ENCODE results near the gene SYNE3. TPM values are rescaled to one million over a fixed set of nuclear protein-coding genes. Genes with fewer than 3 reads are reported as not detected.

The SYNE3 gene
- total and polyA plus RNA-seq, 10 of the 15 experiments (the other 5 are each of a cell fraction or from before 2014, with no cell fraction given) = 1.4 to 44.1 (median 13.4) TPM

DNA sequence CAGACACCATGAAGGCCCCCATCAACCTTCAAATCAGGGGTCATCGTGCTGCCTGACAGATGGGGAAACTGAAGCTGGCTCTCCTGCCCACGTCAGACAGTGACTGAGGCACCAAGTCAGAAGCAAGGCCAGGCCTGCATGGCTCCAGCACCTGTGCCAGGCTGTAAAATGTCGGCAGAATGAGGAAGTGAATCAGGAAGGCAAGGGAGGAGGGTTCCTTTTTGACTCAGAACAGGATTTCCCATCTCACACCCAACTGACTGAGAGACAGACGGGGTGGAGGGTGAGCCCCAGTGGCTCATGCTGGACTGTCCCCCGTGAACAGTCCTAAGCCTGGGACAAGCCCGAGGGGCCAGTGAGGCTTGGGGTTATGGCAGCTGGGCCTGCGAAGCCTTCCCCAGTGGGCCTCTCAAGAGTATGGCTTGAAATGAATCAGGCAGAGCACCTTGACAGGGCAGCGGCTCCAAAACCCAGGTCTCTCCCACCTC is 20.9 kb downstream of the SYNE3 start (continued):
- TF ChIP-seq, protein P1, sequence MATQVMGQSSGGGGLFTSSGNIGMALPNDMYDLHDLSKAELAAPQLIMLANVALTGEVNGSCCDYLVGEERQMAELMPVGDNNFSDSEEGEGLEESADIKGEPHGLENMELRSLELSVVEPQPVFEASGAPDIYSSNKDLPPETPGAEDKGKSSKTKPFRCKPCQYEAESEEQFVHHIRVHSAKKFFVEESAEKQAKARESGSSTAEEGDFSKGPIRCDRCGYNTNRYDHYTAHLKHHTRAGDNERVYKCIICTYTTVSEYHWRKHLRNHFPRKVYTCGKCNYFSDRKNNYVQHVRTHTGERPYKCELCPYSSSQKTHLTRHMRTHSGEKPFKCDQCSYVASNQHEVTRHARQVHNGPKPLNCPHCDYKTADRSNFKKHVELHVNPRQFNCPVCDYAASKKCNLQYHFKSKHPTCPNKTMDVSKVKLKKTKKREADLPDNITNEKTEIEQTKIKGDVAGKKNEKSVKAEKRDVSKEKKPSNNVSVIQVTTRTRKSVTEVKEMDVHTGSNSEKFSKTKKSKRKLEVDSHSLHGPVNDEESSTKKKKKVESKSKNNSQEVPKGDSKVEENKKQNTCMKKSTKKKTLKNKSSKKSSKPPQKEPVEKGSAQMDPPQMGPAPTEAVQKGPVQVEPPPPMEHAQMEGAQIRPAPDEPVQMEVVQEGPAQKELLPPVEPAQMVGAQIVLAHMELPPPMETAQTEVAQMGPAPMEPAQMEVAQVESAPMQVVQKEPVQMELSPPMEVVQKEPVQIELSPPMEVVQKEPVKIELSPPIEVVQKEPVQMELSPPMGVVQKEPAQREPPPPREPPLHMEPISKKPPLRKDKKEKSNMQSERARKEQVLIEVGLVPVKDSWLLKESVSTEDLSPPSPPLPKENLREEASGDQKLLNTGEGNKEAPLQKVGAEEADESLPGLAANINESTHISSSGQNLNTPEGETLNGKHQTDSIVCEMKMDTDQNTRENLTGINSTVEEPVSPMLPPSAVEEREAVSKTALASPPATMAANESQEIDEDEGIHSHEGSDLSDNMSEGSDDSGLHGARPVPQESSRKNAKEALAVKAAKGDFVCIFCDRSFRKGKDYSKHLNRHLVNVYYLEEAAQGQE (IDR thresholded peaks at IDR 0.05; ENCODE audit: low read depth, low read length) = no peak
- peak; percentile 99 for TF ChIP-seq EED (IDR thresholded peaks at IDR 0.05; ENCODE audit: low read depth)
- TF ChIP-seq, protein P2, sequence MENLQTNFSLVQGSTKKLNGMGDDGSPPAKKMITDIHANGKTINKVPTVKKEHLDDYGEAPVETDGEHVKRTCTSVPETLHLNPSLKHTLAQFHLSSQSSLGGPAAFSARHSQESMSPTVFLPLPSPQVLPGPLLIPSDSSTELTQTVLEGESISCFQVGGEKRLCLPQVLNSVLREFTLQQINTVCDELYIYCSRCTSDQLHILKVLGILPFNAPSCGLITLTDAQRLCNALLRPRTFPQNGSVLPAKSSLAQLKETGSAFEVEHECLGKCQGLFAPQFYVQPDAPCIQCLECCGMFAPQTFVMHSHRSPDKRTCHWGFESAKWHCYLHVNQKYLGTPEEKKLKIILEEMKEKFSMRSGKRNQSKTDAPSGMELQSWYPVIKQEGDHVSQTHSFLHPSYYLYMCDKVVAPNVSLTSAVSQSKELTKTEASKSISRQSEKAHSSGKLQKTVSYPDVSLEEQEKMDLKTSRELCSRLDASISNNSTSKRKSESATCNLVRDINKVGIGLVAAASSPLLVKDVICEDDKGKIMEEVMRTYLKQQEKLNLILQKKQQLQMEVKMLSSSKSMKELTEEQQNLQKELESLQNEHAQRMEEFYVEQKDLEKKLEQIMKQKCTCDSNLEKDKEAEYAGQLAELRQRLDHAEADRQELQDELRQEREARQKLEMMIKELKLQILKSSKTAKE (IDR thresholded peaks at IDR 0.05; ENCODE audit: low read depth, poor library complexity, severe bottlenecking) = peak; percentile 95
- TF ChIP-seq, protein P3, sequence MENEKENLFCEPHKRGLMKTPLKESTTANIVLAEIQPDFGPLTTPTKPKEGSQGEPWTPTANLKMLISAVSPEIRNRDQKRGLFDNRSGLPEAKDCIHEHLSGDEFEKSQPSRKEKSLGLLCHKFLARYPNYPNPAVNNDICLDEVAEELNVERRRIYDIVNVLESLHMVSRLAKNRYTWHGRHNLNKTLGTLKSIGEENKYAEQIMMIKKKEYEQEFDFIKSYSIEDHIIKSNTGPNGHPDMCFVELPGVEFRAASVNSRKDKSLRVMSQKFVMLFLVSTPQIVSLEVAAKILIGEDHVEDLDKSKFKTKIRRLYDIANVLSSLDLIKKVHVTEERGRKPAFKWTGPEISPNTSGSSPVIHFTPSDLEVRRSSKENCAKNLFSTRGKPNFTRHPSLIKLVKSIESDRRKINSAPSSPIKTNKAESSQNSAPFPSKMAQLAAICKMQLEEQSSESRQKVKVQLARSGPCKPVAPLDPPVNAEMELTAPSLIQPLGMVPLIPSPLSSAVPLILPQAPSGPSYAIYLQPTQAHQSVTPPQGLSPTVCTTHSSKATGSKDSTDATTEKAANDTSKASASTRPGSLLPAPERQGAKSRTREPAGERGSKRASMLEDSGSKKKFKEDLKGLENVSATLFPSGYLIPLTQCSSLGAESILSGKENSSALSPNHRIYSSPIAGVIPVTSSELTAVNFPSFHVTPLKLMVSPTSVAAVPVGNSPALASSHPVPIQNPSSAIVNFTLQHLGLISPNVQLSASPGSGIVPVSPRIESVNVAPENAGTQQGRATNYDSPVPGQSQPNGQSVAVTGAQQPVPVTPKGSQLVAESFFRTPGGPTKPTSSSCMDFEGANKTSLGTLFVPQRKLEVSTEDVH (IDR thresholded peaks at IDR 0.05; ENCODE audit: low read depth, partially characterized antibody) = no peak
- peak; percentile 80 for TF ChIP-seq SP1 (IDR thresholded peaks at IDR 0.05; ENCODE audit: low read depth, low read length)
- peak; percentile 77; the same call in 1 of the 2 replicates for TF ChIP-seq FOXM1 (IDR thresholded peaks at IDR 0.05; ENCODE audit: low read depth, low read length)
- TF ChIP-seq MYC (IDR thresholded peaks at IDR 0.05; ENCODE audit: insufficient read depth, insufficient read length, insufficient replicate concordance, low read length, severe bottlenecking) = peak; percentile 51
- TF ChIP-seq NR2C1 (IDR thresholded peaks at IDR 0.05) = no peak
- TF ChIP-seq CBX5 (IDR thresholded peaks at IDR 0.05; ENCODE audit: low read depth) = 0 out of 2 replicates have a peak, but pooled peaks have one; percentile 28
- TF ChIP-seq, protein P4, sequence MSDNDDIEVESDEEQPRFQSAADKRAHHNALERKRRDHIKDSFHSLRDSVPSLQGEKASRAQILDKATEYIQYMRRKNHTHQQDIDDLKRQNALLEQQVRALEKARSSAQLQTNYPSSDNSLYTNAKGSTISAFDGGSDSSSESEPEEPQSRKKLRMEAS (IDR thresholded peaks at IDR 0.05; ENCODE audit: low read depth, low read length) = peak; percentile 69; the same call in 1 of the 2 replicates
- TF ChIP-seq HCFC1 (IDR thresholded peaks at IDR 0.05; ENCODE audit: low read length) = peak; percentile 38
- TF ChIP-seq, protein P5, sequence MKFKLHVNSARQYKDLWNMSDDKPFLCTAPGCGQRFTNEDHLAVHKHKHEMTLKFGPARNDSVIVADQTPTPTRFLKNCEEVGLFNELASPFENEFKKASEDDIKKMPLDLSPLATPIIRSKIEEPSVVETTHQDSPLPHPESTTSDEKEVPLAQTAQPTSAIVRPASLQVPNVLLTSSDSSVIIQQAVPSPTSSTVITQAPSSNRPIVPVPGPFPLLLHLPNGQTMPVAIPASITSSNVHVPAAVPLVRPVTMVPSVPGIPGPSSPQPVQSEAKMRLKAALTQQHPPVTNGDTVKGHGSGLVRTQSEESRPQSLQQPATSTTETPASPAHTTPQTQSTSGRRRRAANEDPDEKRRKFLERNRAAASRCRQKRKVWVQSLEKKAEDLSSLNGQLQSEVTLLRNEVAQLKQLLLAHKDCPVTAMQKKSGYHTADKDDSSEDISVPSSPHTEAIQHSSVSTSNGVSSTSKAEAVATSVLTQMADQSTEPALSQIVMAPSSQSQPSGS (IDR thresholded peaks at IDR 0.05; ENCODE audit: low read length) = peak; percentile 72
- TF ChIP-seq CREM (IDR thresholded peaks at IDR 0.05; ENCODE audit: low read depth) = peak; percentile 89
- no peak for TF ChIP-seq FOS (IDR thresholded peaks at IDR 0.05; ENCODE audit: borderline replicate concordance, extremely low read depth, insufficient read length)
- peak; percentile 99 for TF ChIP-seq IKZF2 (IDR thresholded peaks at IDR 0.05)
- TF ChIP-seq MTA3 (IDR thresholded peaks at IDR 0.05; ENCODE audit: borderline replicate concordance, low read length) = peak; percentile 98
- TF ChIP-seq CBFB (IDR thresholded peaks at IDR 0.05; ENCODE audit: low read depth) = 0 out of 2 replicates have a peak, but pooled peaks have one; percentile 55
- no peak for TF ChIP-seq SIN3A (IDR thresholded peaks at IDR 0.05; ENCODE audit: low read depth, low read length)
- peak; percentile 70; the same call in 1 of the 3 replicates for TF ChIP-seq POU2F2 (IDR thresholded peaks at IDR 0.05; ENCODE audit: borderline replicate concordance, low read depth, low read length)

Data from GM12878 (cell line).